Natural killer cell (primary cell): ENCODE results near the gene CD1D. TPM values are rescaled to one million over a fixed set of nuclear protein-coding genes. Genes with fewer than 3 reads are reported as not detected.

ENCODE experiments used
- ATAC-seq, 3 donors: fragments of 150-1000 bp in 2 of 3; fragments of 200-7000 bp in 1 of 3; cut with Tn5 transposase; 1 replicate in 1 of 3; 2 replicates in 2 of 3; pipeline ENCODE4 v1.10.0; 2021; ENCODE audit warnings: mild to moderate bottlenecking in 2 of 3, moderate library complexity in 2 of 3
- DNase-seq, 2 donors: peaks; one replicate each; pipeline versions ENCODE4 v3.0.0 to v3.0.0-alpha.2; 2013 to 2021; ENCODE audit warnings: mixed read lengths in 1 of 2
- H3K27ac ChIP-seq: one replicate; pipeline ENCODE4 v1.5.1; 2013; ENCODE audit warnings: mild to moderate bottlenecking, low read length
- H3K27me3 ChIP-seq: one replicate; pipeline ENCODE4 v1.6.1; 2013; ENCODE audit warnings: low read length; ENCODE audit not compliant: control insufficient read depth, insufficient read depth
- H3K36me3 ChIP-seq: one replicate; pipeline ENCODE4 v1.6.1; 2013; ENCODE audit warnings: low read length; ENCODE audit not compliant: control insufficient read depth, insufficient read depth
- H3K4me1 ChIP-seq: one replicate; pipeline ENCODE4 v1.6.1; 2013; ENCODE audit warnings: low read length; ENCODE audit not compliant: control insufficient read depth, insufficient read depth
- H3K4me3 ChIP-seq: one replicate; pipeline ENCODE4 v1.5.1; 2013; ENCODE audit warnings: low read length
- H3K9me3 ChIP-seq: one replicate; pipeline ENCODE4 v1.6.1; 2013; ENCODE audit warnings: low read length; ENCODE audit not compliant: control insufficient read depth, insufficient read depth
- H3K27ac Mint-ChIP-seq, 2 donors: one replicate each; pipeline ENCODE4 v1.8.0; 2022; ENCODE audit warnings: mild to moderate bottlenecking in 2 of 2, mixed read lengths in 2 of 2, moderate library complexity in 1 of 2
- H3K27me3 Mint-ChIP-seq, 2 donors: one replicate each; pipeline ENCODE4 v1.8.0; 2022; ENCODE audit warnings: low read depth in 2 of 2, mixed read lengths in 2 of 2
- H3K36me3 Mint-ChIP-seq: one replicate; pipeline ENCODE4 v1.8.0; 2022; ENCODE audit warnings: mixed read lengths
- H3K4me1 Mint-ChIP-seq, 2 donors: one replicate each; pipeline ENCODE4 v1.8.0; 2022; ENCODE audit warnings: mixed read lengths in 2 of 2
- H3K4me3 Mint-ChIP-seq: one replicate; pipeline ENCODE4 v1.8.0; 2022; ENCODE audit warnings: mild to moderate bottlenecking, moderate library complexity, mixed read lengths
- H3K9me3 Mint-ChIP-seq, 2 donors: one replicate each; pipeline ENCODE4 v1.8.0; 2022; ENCODE audit warnings: mixed read lengths in 2 of 2
- WGBS: methylation state at CpG from one replicate; pipeline ENCODE4 v1.1.7; 2013; ENCODE audit warnings: missing lambda C conversion rate; ENCODE audit not compliant: insufficient coverage; 5-methylcytosine and 5-hydroxymethylcytosine counted together
- intact Hi-C: fragments of 100-400 bp; cut with micrococcal nuclease; formaldehyde crosslinking; loops from one replicate; pipeline ENCODE4 v1.14.2; 2022
- total RNA-seq, 4 donors: library from RNA; stranded (reverse); fragments of 120-200 nt in 1 of 4; gene quantifications; one replicate each; pipeline versions ENCODE4 v1.2.3 to v1.2.4, GENCODE V29; 2013 to 2022
- TF ChIP-seq, protein P1 (sequence below): fragments of 200-600 bp; IDR thresholded peaks from one replicate; pipeline ENCODE4 v1.8.0; 2022; ENCODE audit warnings: antibody characterized with exemption

CD1D gene
- total RNA-seq, 3 donors from 2014 or later (not counting 1 experiment from before 2014, with no cell fraction given), result 0.48 to 1.5 (median 0.52) TPM

DNA sequence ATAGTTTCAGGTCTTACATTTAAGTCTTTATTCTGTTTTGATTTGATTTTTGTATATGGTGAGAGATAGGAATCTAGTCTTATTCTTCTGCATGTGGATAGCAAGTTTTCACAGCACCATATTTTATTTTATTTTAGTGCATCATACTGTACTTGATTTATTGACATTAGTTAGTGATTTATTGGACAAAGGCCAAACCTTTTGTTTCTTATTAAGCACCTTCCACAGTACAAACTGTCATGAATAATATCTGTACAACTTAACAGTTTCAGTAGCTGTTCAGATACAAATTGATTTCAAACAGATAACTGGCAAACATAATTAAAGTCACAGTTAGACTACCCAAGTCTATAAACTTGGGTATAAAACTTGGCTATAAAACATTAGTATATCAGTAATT, 15.8 kb downstream of the CD1D start:
- no peaks in the 10 kb centered on the region for H3K27me3 ChIP-seq

DNA sequence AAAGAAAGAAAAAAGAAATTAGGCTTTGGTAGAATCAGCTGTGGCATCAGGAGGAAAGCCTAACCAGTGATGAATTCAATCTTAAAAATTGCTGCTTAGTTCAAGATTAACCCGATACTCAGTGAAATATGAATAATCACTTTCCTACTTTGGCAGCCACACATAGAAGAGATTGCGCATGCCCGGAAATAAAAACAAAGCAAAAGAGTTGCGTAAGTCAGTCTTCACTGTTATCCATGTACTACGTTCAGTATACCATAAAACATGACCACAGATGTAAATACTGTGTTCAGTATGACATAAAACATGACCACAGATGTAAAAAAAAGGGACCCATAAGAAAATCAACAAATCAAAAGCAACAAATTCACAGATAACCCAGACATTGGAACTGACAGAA, 19.2 kb downstream of the CD1D start:
- Histone ChIP-seq H3K27ac (no peak overlapping the region), H3K4me3 (no peak overlapping the region), H3K9me3 (no peaks in the 10 kb centered on the region), H3K36me3 (no peaks in the 10 kb centered on the region), H3K27me3 (peaks cover 4% of the 10 kb centered on the region), H3K4me1 (no peaks in the 10 kb centered on the region)
- H3K27ac Mint-ChIP-seq, result no peak overlapping the region
- peak in 1 of 2 donors; percentile 6 for DNase-seq
- H3K9me3 Mint-ChIP-seq, result no peaks in the 10 kb centered on the region
- intact Hi-C loops, result loop anchor here (5.0 kb wide), 2 partner anchors 797 to 887 kb away; no protein-coding TSS in a partner anchor
- H3K4me3 Mint-ChIP-seq, result no peak overlapping the region
- H3K36me3 Mint-ChIP-seq, result no peaks in the 10 kb centered on the region
- no peak for ATAC-seq
- 77% methylated on average over 5 of the region's 5 CpGs for WGBS
- no peaks in the 10 kb centered on the region for H3K4me1 Mint-ChIP-seq
- peaks cover 27 to 43% of the 10 kb centered on the region in 2 donors for H3K27me3 Mint-ChIP-seq
- TF ChIP-seq, protein P1, sequence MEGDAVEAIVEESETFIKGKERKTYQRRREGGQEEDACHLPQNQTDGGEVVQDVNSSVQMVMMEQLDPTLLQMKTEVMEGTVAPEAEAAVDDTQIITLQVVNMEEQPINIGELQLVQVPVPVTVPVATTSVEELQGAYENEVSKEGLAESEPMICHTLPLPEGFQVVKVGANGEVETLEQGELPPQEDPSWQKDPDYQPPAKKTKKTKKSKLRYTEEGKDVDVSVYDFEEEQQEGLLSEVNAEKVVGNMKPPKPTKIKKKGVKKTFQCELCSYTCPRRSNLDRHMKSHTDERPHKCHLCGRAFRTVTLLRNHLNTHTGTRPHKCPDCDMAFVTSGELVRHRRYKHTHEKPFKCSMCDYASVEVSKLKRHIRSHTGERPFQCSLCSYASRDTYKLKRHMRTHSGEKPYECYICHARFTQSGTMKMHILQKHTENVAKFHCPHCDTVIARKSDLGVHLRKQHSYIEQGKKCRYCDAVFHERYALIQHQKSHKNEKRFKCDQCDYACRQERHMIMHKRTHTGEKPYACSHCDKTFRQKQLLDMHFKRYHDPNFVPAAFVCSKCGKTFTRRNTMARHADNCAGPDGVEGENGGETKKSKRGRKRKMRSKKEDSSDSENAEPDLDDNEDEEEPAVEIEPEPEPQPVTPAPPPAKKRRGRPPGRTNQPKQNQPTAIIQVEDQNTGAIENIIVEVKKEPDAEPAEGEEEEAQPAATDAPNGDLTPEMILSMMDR, result no peak

More for the DNA sequence above, 15.8 kb downstream of the CD1D start:
- Histone ChIP-seq H3K36me3 (no peaks in the 10 kb centered on the region), H3K4me3 (no peak overlapping the region), H3K27ac (no peak overlapping the region), H3K9me3 (no peaks in the 10 kb centered on the region), H3K4me1 (no peaks in the 10 kb centered on the region)
- Mint-ChIP-seq H3K27me3 (peaks cover 31 to 46% of the 10 kb centered on the region in 2 donors), H3K4me3 (no peak overlapping the region), H3K9me3 (peaks cover 0 to 2% of the 10 kb centered on the region in 2 donors), H3K27ac (no peak overlapping the region), H3K4me1 (no peaks in the 10 kb centered on the region), H3K36me3 (no peaks in the 10 kb centered on the region)
- TF ChIP-seq, protein P1, result no peak
- no peak for DNase-seq
- no peak for ATAC-seq
- intact Hi-C loops, result no loop called here

DNA sequence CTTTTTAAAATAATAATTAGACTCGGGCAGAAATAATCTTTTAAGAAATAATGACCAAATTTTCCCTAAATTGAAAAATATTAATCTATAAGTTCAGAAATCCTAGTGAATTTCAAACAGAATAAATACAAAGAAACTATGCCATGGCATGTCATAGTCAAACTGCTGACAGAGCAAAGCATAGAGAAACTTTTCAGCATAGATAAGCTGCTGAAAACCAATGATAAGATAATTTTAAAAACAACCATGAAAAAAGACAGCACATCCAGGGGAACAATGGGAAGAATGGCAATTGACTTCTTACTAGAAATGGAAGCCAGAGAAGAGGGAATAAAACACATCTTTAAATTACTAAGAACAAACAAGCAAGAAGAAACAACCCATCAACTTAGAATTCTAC, 19.8 kb downstream of the CD1D start:
- H3K27me3 Mint-ChIP-seq, result peaks cover 30 to 43% of the 10 kb centered on the region in 2 donors

More for the DNA sequence above, 19.8 kb downstream of the CD1D start:
- no peak for DNase-seq
- H3K27ac Mint-ChIP-seq, result no peak overlapping the region
- Histone ChIP-seq H3K36me3 (no peaks in the 10 kb centered on the region), H3K4me3 (no peak overlapping the region), H3K27me3 (peaks cover 4% of the 10 kb centered on the region), H3K9me3 (no peaks in the 10 kb centered on the region), H3K27ac (no peak overlapping the region), H3K4me1 (no peaks in the 10 kb centered on the region)
- no peak for ATAC-seq
- TF ChIP-seq, protein P1, result no peak
- no peak overlapping the region for H3K4me3 Mint-ChIP-seq
- H3K9me3 Mint-ChIP-seq, result no peaks in the 10 kb centered on the region
- intact Hi-C loops, result loop anchor here (5.0 kb wide), 2 partner anchors 797 to 887 kb away; no protein-coding TSS in a partner anchor
- no CpG with 5 or more reads among the region's 1 CpG for WGBS
- no peaks in the 10 kb centered on the region for H3K36me3 Mint-ChIP-seq
- no peaks in the 10 kb centered on the region for H3K4me1 Mint-ChIP-seq
